B cell (primary cell): ENCODE measurements around the gene NANS. TPM values are rescaled to one million over a fixed set of nuclear protein-coding genes. Genes with fewer than 3 reads are reported as not detected.

Experiments
- ATAC-seq: fragments of 200-7000 bp; cut with Tn5 transposase; one replicate; pipeline ENCODE4 v1.10.0; 2021; ENCODE audit warnings: low read depth, mild to moderate bottlenecking, moderate number of reproducible peaks, moderate library complexity
- CTCF ChIA-PET: fragments of 350-600 bp; sonication (Branson Sonifier 250); formaldehyde crosslinking; loops from one replicate; lab custom pipeline; 2021; ENCODE audit warnings: antibody characterized with exemption, inconsistent platforms; lab: Charles Lee
- POLR2A ChIA-PET: fragments of 350-600 bp; sonication (Branson Sonifier 250); formaldehyde crosslinking; loops from one replicate; lab custom pipeline; 2021; ENCODE audit warnings: antibody characterized with exemption; lab: Charles Lee
- DNase-seq: peaks from one replicate; pipeline ENCODE4 v3.0.0; 2013
- H2AFZ ChIP-seq: 2 replicates; pipeline ENCODE4 v1.6.1; 2012; ENCODE audit warnings: mild to moderate bottlenecking, low read depth, low read length; ENCODE audit not compliant: insufficient read depth, poor library complexity, severe bottlenecking
- H3K27ac ChIP-seq, 2 donors: 1 replicate in 1 of 2; 2 replicates in 1 of 2; pipeline ENCODE4 v1.5.1; 2012 to 2013; ENCODE audit warnings: low read length in 2 of 2, mild to moderate bottlenecking in 2 of 2, moderate library complexity in 1 of 2
- H3K27me3 ChIP-seq, 4 experiments: fragments of 200-600 bp in 1 of 4; sonication (generic) in 1 of 4; replicated peaks in 1 of 4; 1 replicate in 2 of 4; 2 replicates in 2 of 4; pipeline versions ENCODE4 v1.6.1 to v1.7.0; 2013 to 2016; ENCODE audit warnings: low read length in 3 of 4, mild to moderate bottlenecking in 2 of 4, mixed read lengths in 1 of 4, moderate library complexity in 1 of 4; ENCODE audit not compliant: insufficient read depth in 4 of 4, control insufficient read depth in 3 of 4; ENCODE audit errors: control extremely low read depth in 1 of 4
- H3K36me3 ChIP-seq, 2 experiments: replicated peaks in 1 of 2; 1 replicate in 1 of 2; 2 replicates in 1 of 2; pipeline versions ENCODE4 v1.6.1 to v1.7.1; 2013; ENCODE audit warnings: low read length in 1 of 2; ENCODE audit not compliant: insufficient read depth in 2 of 2, control insufficient read depth in 1 of 2; ENCODE audit errors: control extremely low read depth in 1 of 2, extremely low read depth in 1 of 2
- H3K4me1 ChIP-seq, 2 donors: fragments of 200-600 bp in 1 of 2; sonication (generic) in 1 of 2; 1 replicate in 1 of 2; 2 replicates in 1 of 2; pipeline versions ENCODE4 v1.5.1 to v1.6.1; 2013 to 2017; ENCODE audit warnings: low read length in 2 of 2; ENCODE audit not compliant: control insufficient read depth in 2 of 2, insufficient read depth in 2 of 2
- H3K4me2 ChIP-seq: replicated peaks from 2 replicates; pipeline ENCODE3; 2012; ENCODE audit warnings: mild to moderate bottlenecking, low read depth, low read length; ENCODE audit not compliant: poor library complexity, severe bottlenecking
- H3K4me3 ChIP-seq, 5 experiments: fragments of 200-600 bp in 1 of 5; sonication (generic) in 1 of 5; 1 replicate in 3 of 5; 2 replicates in 2 of 5; pipeline versions ENCODE4 v1.5.1 to v1.7.0; 2011 to 2016; ENCODE audit warnings: low read length in 4 of 5, mild to moderate bottlenecking in 4 of 5, low read depth in 2 of 5, control low read depth in 1 of 5, moderate library complexity in 1 of 5; ENCODE audit not compliant: insufficient read depth in 1 of 5; ENCODE audit errors: control extremely low read depth in 1 of 5, extremely low read depth in 1 of 5
- H3K79me2 ChIP-seq: fragments of 200-600 bp; sonication (generic); one replicate; pipeline ENCODE4 v1.6.0; 2016; ENCODE audit warnings: low read length; ENCODE audit not compliant: control insufficient read depth, insufficient read depth
- H3K9ac ChIP-seq: fragments of 200-600 bp; sonication (generic); 2 replicates; pipeline ENCODE4 v1.6.1; 2017; ENCODE audit warnings: mild to moderate bottlenecking, low read length, moderate library complexity
- H3K9me3 ChIP-seq, 3 donors: one replicate each; pipeline versions ENCODE4 v1.6.1 to v1.7.1; 2013; ENCODE audit warnings: low read length in 2 of 3; ENCODE audit not compliant: control insufficient read depth in 2 of 3, insufficient read depth in 1 of 3; ENCODE audit errors: control extremely low read depth in 1 of 3
- H4K20me1 ChIP-seq: 2 replicates; pipeline ENCODE4 v1.6.0; 2012; ENCODE audit warnings: mild to moderate bottlenecking, low read length; ENCODE audit not compliant: insufficient read depth, control insufficient read depth, poor library complexity, severe bottlenecking
- H3K27ac Mint-ChIP-seq: one replicate; pipeline ENCODE4 v1.8.0; 2021; ENCODE audit warnings: mixed read lengths
- H3K27me3 Mint-ChIP-seq: one replicate; pipeline ENCODE4 v1.8.0; 2021; ENCODE audit warnings: mixed read lengths
- H3K4me1 Mint-ChIP-seq: one replicate; pipeline ENCODE4 v1.8.0; 2021; ENCODE audit warnings: mixed read lengths
- H3K4me3 Mint-ChIP-seq: one replicate; pipeline ENCODE4 v1.8.0; 2021; ENCODE audit warnings: mixed read lengths
- H3K9me3 Mint-ChIP-seq: one replicate; pipeline ENCODE4 v1.8.0; 2022; ENCODE audit warnings: mixed read lengths; ENCODE audit not compliant: insufficient read depth
- CTCF ChIP-seq: fragments of 200-600 bp; IDR thresholded peaks from one replicate; pipeline ENCODE4 v1.8.0; 2022; ENCODE audit warnings: antibody characterized with exemption, mild to moderate bottlenecking
- EZH2 ChIP-seq: IDR thresholded peaks from 2 replicates; pipeline ENCODE4 v1.6.1; 2012; ENCODE audit warnings: borderline replicate concordance, low read depth, mild to moderate bottlenecking, moderate library complexity, low read length; ENCODE audit not compliant: insufficient read depth, poor library complexity, severe bottlenecking
- WGBS: methylation state at CpG from one replicate; pipeline ENCODE4 v1.1.5; 2013; ENCODE audit warnings: missing lambda C conversion rate; ENCODE audit not compliant: insufficient coverage; 5-methylcytosine and 5-hydroxymethylcytosine counted together
- intact Hi-C: fragments of 100-400 bp; cut with micrococcal nuclease; formaldehyde crosslinking; loops from one replicate; pipeline ENCODE4 v1.10.0; 2022
- polyA plus RNA-seq: library from polyadenylated mRNA; depleted of rRNA; stranded (reverse); fragments of >200 nt; gene quantifications from 2 replicates; pipeline ENCODE4 v1.2.3, GENCODE V29; 2012
- total RNA-seq, 2 donors: library from RNA; stranded (reverse); fragments of 120-200 nt in 1 of 2; gene quantifications; 1 replicate in 1 of 2; 2 replicates in 1 of 2; pipeline versions ENCODE4 v1.2.3 to v1.2.4, GENCODE V29; 2013 to 2022

The NANS gene
- total and polyA plus RNA-seq, 2 donors (not counting 1 experiment from before 2014, with no cell fraction given) = 14.2 to 14.9 TPM

DNA sequence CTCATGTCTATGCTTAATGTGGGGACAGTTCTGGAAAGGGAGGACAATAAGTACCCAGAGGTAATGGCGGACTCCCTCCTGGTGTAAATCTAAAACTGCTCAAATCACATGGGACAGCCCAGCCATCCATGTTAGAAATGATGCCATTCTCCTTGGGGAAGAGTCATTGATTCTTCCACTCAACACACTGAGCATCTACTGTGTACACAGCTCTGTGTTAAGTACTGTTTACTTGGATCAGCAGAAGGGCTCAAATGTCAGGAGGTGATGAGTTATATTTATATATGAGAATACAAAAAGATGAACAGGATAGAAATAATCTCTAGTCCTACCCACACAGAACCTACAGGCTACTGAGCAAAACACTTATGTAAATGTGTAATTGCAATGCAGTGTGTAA, 31.8 kb upstream of the NANS start:
- Mint-ChIP-seq H3K27me3 (no peaks in the 10 kb centered on the region), H3K9me3 (no peaks in the 10 kb centered on the region), H3K4me3 (no peak overlapping the region), H3K27ac (no peak overlapping the region), H3K4me1 (no peaks in the 10 kb centered on the region)
- intact Hi-C loops = no loop called here
- no CpG with 5 or more reads among the region's 1 CpG for WGBS
- Histone ChIP-seq H2AFZ (no peak overlapping the region), H3K9me3 (no peaks in the 10 kb centered on the region), H3K27me3 (no peaks in the 10 kb centered on the region), H3K36me3 (peaks cover 0 to under 1% of the 10 kb centered on the region in 2 experiments), H3K79me2 (no peaks in the 10 kb centered on the region), H3K9ac (no peak overlapping the region), H4K20me1 (no peaks in the 10 kb centered on the region), H3K27ac (no peak overlapping the region), H3K4me2 (no peak overlapping the region), H3K4me3 (no peak overlapping the region), H3K4me1 (no peaks in the 10 kb centered on the region)
- ChIA-PET POLR2A (no interaction called here), CTCF (interaction anchor here (0.7 to 1.2 kb wide), 2 partner anchors 9 to 101 kb away, joined by 3 read pairs; no protein-coding TSS in a partner anchor)
- no peak for DNase-seq
- no peak for ATAC-seq
- TF ChIP-seq CTCF (no peak), EZH2 (no peak)

DNA sequence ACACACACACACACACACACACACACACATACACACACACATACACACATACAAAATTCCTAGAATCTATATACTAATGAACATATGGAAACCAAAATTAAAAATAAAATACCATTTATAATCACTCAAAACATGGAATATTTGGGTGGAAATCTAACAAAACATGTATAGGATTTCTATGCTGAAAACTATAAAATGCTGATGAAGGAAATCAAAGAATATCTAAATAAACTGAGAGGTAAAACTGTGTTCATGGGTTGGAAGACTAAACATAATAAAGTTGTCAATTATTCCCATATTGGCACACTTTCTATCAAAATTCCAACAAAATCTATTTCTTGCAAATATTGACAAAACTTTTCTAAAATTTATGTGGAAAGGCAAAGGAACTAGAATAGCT, 25.4 kb upstream of the NANS start:
- DNase-seq (no peak), ATAC-seq (no peak)
- H2AFZ ChIP-seq = no peak overlapping the region
- no peaks in the 10 kb centered on the region for H3K36me3 ChIP-seq
- ChIA-PET CTCF (interaction anchor here (1.3 to 4.4 kb wide), 3 partner anchors 10 to 108 kb away, joined by 3 to 45 read pairs (median 4); partner anchors contain the start of gene TRMO), POLR2A (no interaction called here)
- TF ChIP-seq CTCF (no peak), EZH2 (no peak)
- H3K4me1 Mint-ChIP-seq = peaks cover 25% of the 10 kb centered on the region
- H3K79me2 ChIP-seq = no peaks in the 10 kb centered on the region
- H3K27ac ChIP-seq = no peak overlapping the region
- H3K27ac Mint-ChIP-seq = no peak overlapping the region
- no peaks in the 10 kb centered on the region for H3K27me3 ChIP-seq
- intact Hi-C loops = no loop called here
- H3K4me3 ChIP-seq = no peak overlapping the region
- no peaks in the 10 kb centered on the region for H3K9me3 Mint-ChIP-seq
- H3K4me3 Mint-ChIP-seq = no peak overlapping the region
- no peaks in the 10 kb centered on the region for H3K9me3 ChIP-seq
- no peaks in the 10 kb centered on the region for H3K27me3 Mint-ChIP-seq
- H3K9ac ChIP-seq = no peak overlapping the region
- no peak overlapping the region for H3K4me2 ChIP-seq
- H4K20me1 ChIP-seq = no peaks in the 10 kb centered on the region
- peaks cover 10 to 14% of the 10 kb centered on the region in 2 donors for H3K4me1 ChIP-seq
